Neural progenitor cell (in vitro differentiated cells): ENCODE measurements around the gene FBXL13.

Experiments
- CTCF ChIP-seq: fragments of 200-600 bp; sonication (generic); IDR thresholded peaks from 2 replicates; pipeline ENCODE4 v1.5.1; 2017; ENCODE audit warnings: antibody characterized with exemption, mild to moderate bottlenecking
- EZH2 ChIP-seq: fragments of 200-600 bp; sonication (generic); IDR thresholded peaks from 2 replicates; pipeline ENCODE4 v1.6.1; 2017; ENCODE audit warnings: antibody characterized with exemption, mild to moderate bottlenecking, moderate library complexity
- EZH2phosphoT487 ChIP-seq: fragments of 200-600 bp; sonication (generic); IDR thresholded peaks from 2 replicates; pipeline ENCODE4 v1.6.1; 2017; ENCODE audit warnings: antibody characterized with exemption

- TF ChIP-seq EZH2phosphoT487 (no peak), CTCF (no peak), EZH2 (no peak)
Measured at GRCh38 chr7:103106005-103106702, 31.6 kb upstream of the FBXL13 start.
